Urothelium cell line (cell line): ENCODE data around the gene CUEDC1.
"Not testable (repeated sequence)": the region's sequence is repeated elsewhere in the genome, so short reads cannot be mapped to it uniquely, and the experiment has no call there.

Source experiments
- DNase-seq: peaks from one replicate; pipeline ENCODE4 v3.0.0; 2011; ENCODE audit warnings: low spot score, mixed read lengths
- FAIRE-seq: peaks from 2 replicates; lab custom pipeline; 2011; peaks lifted over from hg19 to GRCh38; lab: Jason Lieb, UNC

CUEDC1 gene

DNA sequence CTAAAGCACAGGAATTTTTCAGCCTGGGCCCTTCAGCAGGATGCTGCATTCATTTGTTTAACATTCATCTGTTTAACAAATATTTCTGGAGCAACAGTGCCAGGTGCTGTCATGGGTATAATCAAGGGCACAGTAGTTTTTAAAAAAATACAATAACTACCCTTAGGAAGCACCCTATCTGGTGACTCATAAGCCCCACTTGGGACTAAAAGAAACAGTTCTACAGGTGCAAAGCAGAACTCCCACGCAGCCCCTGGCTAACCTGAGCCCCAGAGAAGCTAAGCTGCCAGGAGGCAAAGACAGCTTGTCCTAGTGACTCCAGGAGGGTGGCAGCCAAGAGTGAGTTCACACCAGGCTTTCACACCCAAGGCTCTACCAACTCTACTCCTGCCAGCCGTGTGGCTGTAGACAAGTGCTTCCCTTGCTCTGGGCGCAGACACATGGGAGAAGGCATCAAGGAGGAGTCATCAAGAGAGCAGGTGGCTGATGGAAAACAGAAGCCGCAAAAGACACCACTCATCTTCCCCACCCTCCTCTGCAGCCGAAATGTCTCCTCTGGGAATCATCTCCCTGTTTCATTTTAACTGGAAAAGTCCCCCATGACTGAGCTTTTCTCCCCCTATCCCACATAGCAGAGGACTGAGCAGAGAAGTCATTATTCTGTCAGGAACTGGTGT lies 14.4 kb downstream of the CUEDC1 start:
- FAIRE-seq (peak; percentile 55), DNase-seq (peak; percentile 60)

DNA sequence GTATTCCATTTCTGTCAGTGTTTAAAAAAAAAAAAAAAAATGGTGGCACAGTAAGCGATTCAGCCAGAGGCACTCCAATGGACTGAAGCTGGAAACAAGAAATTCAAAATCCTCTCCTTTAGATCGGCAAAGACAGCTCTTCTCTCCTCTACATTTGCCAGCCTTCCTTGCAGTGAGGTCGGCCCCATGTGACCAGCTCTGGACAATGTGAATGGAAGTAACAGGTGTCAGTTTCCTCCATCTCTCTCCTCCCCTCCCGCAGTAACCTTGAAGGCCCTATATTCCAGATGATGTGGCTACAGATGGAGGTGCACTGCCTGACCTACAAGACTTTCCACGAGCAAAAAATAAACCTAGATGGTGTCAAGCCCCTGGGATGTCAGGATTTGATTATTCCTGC lies 15.0 kb downstream of the CUEDC1 start:
- FAIRE-seq (no peak), DNase-seq (no peak)

DNA sequence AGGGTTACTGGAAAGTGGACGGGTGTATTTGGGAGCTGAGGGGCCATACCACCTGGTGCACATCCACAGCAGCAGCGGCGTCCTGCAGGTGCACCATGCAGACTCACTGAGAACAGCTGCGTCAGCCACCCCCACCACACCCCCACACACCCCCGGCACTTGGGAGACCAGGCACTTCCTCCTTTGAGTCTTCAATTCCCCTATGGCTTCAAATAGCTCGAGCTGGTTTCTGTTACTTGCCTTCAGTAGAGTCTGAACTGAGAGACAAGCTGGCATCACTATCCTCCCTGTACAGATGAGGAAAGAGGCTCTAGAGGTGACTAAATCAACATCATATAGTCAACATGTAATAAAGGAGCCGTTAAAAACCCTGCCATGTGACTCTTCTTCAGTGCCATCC lies 15.4 kb downstream of the CUEDC1 start:
- DNase-seq (no peak), FAIRE-seq (no peak)

- FAIRE-seq (peak; percentile 52), DNase-seq (no peak)
Measured at GRCh38 chr17:57938061-57938502, 17.1 kb downstream of the CUEDC1 start.

GRCh38 chr17:57937492-57937891 lies 17.7 kb downstream of the CUEDC1 start:
- DNase-seq (no peak), FAIRE-seq (no peak)

DNA sequence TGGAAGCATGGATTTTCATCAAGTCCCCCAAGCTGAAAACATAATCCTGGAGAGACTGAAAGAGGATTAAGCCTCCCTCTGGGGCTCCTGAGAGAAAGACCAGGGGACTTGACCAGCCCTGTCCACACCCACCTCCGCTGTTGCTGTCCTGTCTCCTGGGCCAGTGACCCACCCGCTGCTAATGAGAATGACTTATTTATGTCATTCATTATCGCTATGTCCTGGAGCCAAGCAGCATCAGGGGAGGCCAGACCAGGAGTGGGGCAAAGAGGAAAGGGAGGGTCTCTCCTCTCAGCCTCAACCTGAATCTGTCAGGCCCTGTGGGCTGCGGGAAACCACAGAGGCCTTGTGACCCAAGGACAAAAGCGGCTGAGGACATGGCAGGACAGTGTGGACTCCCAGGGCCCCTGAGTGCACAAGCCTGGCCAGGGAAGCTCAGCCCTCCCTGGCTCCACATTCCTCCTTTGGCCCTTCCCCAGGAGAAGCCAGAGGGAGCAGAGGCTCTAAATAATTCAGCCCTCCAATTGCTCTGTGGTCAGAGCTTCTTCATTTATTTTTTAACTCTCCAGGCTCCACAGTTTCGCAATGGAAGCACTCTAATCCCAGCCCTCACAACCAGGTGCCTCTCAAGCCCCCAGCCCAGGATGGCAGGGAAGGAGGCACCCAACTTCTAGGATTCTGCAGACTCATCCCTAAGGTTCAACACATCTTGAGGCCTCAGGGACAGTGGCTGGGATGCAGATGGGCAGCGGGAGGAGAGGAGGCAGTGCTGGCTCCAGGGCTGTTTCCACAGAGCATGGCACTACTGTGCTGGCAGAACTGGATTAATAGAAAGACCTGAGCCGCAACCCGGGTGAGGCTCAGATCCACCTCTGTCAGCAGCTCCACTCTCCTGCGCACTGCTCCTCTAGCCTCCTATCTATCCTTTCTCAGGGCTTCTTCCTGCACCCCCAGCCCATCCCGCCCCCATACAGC lies 19.1 kb downstream of the CUEDC1 start:
- FAIRE-seq (no peak), DNase-seq (no peak)

DNA sequence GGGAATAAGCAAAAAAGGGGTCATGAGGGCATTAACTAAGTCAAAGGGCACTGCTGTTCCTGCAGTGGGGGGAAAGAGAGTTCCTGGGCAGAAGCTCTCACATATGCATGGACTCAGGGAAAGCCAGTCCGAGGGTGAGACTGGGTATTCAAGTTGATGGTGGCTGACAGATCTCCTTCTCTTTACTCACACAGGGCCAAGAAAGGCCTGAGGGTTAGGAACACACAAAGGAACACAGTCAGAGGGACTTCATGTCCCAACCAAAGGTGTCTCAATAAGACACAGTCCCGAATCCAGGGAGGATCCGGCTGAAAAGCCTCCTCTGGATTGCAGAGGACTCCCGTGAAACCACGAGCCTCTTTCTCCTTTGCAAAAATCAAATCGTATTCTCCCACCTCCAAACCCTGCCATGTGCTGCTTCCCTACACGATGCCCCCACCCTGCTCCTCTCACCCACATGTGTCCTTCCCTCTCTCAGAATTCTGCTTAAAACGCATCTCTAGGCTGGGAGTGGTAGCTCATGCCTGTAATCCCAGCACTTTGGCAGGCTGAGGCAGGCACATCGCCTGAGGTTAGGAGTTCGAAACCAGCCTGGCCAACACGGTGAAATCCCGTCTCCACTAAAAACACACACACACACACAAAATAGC lies 23.6 kb downstream of the CUEDC1 start:
- DNase-seq (no peak), FAIRE-seq (peak; percentile 55)

- DNase-seq (no peak), FAIRE-seq (no peak)
Measured at GRCh38 chr17:57930239-57930638, 25.0 kb downstream of the CUEDC1 start.

DNA sequence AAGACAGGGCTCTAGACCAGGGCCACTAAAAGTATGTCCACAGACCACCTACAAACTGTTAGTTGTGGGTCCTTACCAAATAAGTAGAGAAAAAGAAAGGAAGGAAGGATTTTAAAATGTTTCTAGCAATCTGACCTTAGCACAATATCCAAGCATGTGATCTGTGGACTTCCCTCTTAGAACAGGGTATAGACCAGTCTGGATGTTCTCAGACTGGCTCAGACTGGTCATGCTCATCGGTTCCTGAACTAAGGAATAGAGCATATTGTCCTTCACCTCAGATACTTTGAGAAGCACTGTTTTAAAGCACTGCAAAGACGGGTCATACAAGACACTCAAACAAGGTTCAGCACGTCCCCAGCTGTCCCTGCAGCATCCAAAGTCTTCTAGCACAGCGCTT lies 25.8 kb downstream of the CUEDC1 start:
- DNase-seq = no peak
- no peak for FAIRE-seq

GRCh38 chr17:57928928-57929327 lies 26.3 kb downstream of the CUEDC1 start:
- no peak for DNase-seq
- no peak for FAIRE-seq

GRCh38 chr17:57927048-57927723 lies 28.0 kb downstream of the CUEDC1 start:
- FAIRE-seq (no peak), DNase-seq (no peak)

- FAIRE-seq (no peak), DNase-seq (no peak)
Measured at GRCh38 chr17:57926723-57927047, 28.5 kb downstream of the CUEDC1 start.

GRCh38 chr17:57925361-57925990 lies 29.7 kb downstream of the CUEDC1 start:
- FAIRE-seq (no peak), DNase-seq (no peak)

- DNase-seq (no peak), FAIRE-seq (no peak)
Measured at GRCh38 chr17:57924677-57925076, 30.5 kb downstream of the CUEDC1 start.

GRCh38 chr17:57923182-57923872 lies 31.9 kb downstream of the CUEDC1 start:
- no peak for DNase-seq
- FAIRE-seq = no peak

DNA sequence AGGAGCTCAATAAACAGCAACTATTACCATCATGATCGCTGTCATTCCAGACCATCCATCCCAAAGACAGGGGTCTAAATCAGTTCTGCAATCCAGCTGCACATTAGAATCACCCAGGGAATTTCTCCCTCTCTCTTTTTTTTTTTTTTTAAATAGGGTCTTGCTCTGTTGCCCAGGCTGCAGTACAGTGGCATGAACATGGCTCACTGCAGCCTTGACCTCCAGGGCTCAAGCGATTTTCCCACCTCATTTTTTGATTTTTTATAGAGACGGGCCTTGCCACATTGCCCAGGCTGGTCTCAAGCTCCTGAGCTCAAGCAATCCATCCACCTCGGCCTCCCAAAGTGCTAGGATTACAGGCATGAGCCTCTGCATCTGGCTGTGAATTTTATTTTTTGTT lies 32.5 kb downstream of the CUEDC1 start:
- not testable (repeated sequence) for FAIRE-seq, DNase-seq

DNA sequence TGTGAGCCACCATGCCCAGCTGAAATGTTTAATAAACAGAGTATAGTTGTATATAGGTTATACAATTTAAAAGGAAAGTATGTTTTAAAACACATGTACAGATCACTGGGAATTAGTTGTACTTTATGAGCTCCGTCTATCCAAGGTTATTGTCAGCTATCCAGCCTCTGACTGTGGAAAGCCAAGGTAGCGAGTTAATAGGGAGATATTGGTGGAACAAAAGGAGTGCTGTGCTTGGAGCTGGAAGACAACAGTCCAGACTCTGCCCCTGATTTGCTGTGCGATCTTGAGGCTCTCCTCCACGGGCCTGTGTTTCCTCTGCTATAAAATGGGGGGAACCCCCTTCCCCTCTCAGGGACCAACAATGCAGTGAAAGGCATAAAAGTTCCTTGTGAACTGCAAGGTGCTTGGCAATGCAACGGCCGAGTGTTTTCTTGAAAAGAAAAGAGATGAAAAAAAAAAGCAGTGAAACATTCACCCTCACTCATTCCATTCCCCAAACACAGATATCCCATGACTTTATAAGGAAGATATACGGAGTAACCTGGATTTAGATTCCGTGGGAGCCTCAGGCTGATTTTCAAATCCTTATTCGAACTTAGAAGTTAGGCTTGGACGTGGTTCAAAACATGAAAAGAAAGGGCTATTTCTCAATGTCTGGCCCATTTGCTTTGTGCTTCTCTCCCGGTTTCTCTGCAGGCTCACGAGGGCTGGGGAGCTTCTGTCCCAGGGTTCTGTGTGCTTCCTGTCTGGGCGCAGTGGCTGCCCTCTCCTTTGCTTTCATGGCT lies 34.1 kb downstream of the CUEDC1 start:
- no peak for FAIRE-seq

GRCh38 chr17:57919918-57920317 lies 35.3 kb downstream of the CUEDC1 start:
- DNase-seq = no peak
- FAIRE-seq = no peak

More for the DNA sequence above, 34.1 kb downstream of the CUEDC1 start:
- DNase-seq = no peak
